Measurements from ENCODE around the gene ZNF827. TPM values are rescaled to one million over a fixed set of nuclear protein-coding genes. Genes with fewer than 3 reads are reported as not detected.
A peak's percentile ranks its signal among the peaks of the same experiment; 100 is the strongest.

The ZNF827 gene
- total and polyA plus RNA-seq, 9 of the 15 experiments (the other 6 are each of a cell fraction or from before 2014, with no cell fraction given) = 0.07 to 0.40 TPM; not detected in 7

DNA sequence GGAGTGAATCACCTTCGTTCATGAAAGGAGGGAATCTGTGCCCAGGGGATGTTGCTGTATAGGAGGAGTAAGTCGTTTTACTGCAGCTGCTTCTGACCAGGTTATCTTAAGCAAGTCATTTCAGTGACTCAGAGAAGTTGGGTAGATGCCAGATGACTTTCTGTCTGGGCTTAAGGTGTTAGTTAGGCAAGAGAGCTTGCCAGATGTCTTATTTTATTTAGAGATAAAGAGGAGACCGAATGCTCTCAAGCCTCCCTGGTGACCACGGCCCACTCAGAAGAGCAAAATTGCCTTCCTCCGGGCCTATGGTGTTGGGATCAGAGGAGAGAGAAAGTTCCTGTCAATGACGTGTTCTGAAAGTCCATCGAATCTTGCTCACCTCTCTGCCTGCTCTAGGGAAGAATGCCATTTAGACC is 16.3 kb upstream of the ZNF827 start (continued):
- TF ChIP-seq BRF1 (IDR thresholded peaks at IDR 0.05; ENCODE audit: borderline replicate concordance, extremely low read depth, insufficient read length) (no peak), HNRNPLL (IDR thresholded peaks at IDR 0.05; ENCODE audit: low read depth, low read length, poor library complexity, severe bottlenecking) (no peak), SAFB (IDR thresholded peaks at IDR 0.05; ENCODE audit: borderline replicate concordance, low read depth, low read length) (no peak), ZNF696 (CRISPR knock-in tag; conservative IDR thresholded peaks at IDR 0.05) (no peak), CBFA2T2 (conservative IDR thresholded peaks at IDR 0.05) (peak; percentile 90), GABPB1 (CRISPR knock-in tag; IDR thresholded peaks at IDR 0.05) (no peak), CCAR2 (IDR thresholded peaks at IDR 0.05; ENCODE audit: low read depth, low read length) (no peak), NR1H2 (CRISPR knock-in tag; IDR thresholded peaks at IDR 0.05) (no peak), CEBPB (tag; IDR thresholded peaks at IDR 0.05) (peak; percentile 57), MED1 (CRISPR knock-in tag; IDR thresholded peaks at IDR 0.05; ENCODE audit: borderline replicate concordance) (no peak)
- TF ChIP-seq, protein P1, sequence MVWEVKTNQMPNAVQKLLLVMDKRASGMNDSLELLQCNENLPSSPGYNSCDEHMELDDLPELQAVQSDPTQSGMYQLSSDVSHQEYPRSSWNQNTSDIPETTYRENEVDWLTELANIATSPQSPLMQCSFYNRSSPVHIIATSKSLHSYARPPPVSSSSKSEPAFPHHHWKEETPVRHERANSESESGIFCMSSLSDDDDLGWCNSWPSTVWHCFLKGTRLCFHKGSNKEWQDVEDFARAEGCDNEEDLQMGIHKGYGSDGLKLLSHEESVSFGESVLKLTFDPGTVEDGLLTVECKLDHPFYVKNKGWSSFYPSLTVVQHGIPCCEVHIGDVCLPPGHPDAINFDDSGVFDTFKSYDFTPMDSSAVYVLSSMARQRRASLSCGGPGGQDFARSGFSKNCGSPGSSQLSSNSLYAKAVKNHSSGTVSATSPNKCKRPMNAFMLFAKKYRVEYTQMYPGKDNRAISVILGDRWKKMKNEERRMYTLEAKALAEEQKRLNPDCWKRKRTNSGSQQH (CRISPR knock-in tag; IDR thresholded peaks at IDR 0.05) = no peak
- TF ChIP-seq, protein P2, sequence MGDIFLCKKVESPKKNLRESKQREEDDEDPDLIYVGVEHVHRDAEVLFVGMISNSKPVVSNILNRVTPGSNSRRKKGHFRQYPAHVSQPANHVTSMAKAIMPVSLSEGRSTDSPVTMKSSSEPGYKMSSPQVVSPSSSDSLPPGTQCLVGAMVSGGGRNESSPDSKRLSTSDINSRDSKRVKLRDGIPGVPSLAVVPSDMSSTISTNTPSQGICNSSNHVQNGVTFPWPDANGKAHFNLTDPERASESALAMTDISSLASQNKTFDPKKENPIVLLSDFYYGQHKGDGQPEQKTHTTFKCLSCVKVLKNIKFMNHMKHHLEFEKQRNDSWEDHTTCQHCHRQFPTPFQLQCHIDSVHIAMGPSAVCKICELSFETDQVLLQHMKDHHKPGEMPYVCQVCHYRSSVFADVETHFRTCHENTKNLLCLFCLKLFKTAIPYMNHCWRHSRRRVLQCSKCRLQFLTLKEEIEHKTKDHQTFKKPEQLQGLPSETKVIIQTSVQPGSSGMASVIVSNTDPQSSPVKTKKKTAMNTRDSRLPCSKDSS (IDR thresholded peaks at IDR 0.05; ENCODE audit: low read depth, partially characterized antibody) = no peak
- TF ChIP-seq, protein P3, sequence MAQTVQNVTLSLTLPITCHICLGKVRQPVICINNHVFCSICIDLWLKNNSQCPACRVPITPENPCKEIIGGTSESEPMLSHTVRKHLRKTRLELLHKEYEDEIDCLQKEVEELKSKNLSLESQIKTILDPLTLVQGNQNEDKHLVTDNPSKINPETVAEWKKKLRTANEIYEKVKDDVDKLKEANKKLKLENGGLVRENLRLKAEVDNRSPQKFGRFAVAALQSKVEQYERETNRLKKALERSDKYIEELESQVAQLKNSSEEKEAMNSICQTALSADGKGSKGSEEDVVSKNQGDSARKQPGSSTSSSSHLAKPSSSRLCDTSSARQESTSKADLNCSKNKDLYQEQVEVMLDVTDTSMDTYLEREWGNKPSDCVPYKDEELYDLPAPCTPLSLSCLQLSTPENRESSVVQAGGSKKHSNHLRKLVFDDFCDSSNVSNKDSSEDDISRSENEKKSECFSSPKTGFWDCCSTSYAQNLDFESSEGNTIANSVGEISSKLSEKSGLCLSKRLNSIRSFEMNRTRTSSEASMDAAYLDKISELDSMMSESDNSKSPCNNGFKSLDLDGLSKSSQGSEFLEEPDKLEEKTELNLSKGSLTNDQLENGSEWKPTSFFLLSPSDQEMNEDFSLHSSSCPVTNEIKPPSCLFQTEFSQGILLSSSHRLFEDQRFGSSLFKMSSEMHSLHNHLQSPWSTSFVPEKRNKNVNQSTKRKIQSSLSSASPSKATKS (CRISPR knock-in tag; IDR thresholded peaks at IDR 0.05) = no peak
- TF ChIP-seq, protein P4, sequence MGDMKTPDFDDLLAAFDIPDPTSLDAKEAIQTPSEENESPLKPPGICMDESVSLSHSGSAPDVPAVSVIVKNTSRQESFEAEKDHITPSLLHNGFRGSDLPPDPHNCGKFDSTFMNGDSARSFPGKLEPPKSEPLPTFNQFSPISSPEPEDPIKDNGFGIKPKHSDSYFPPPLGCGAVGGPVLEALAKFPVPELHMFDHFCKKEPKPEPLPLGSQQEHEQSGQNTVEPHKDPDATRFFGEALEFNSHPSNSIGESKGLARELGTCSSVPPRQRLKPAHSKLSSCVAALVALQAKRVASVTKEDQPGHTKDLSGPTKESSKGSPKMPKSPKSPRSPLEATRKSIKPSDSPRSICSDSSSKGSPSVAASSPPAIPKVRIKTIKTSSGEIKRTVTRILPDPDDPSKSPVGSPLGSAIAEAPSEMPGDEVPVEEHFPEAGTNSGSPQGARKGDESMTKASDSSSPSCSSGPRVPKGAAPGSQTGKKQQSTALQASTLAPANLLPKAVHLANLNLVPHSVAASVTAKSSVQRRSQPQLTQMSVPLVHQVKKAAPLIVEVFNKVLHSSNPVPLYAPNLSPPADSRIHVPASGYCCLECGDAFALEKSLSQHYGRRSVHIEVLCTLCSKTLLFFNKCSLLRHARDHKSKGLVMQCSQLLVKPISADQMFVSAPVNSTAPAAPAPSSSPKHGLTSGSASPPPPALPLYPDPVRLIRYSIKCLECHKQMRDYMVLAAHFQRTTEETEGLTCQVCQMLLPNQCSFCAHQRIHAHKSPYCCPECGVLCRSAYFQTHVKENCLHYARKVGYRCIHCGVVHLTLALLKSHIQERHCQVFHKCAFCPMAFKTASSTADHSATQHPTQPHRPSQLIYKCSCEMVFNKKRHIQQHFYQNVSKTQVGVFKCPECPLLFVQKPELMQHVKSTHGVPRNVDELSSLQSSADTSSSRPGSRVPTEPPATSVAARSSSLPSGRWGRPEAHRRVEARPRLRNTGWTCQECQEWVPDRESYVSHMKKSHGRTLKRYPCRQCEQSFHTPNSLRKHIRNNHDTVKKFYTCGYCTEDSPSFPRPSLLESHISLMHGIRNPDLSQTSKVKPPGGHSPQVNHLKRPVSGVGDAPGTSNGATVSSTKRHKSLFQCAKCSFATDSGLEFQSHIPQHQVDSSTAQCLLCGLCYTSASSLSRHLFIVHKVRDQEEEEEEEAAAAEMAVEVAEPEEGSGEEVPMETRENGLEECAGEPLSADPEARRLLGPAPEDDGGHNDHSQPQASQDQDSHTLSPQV (IDR thresholded peaks at IDR 0.05) = no peak
- TF ChIP-seq, protein P5, sequence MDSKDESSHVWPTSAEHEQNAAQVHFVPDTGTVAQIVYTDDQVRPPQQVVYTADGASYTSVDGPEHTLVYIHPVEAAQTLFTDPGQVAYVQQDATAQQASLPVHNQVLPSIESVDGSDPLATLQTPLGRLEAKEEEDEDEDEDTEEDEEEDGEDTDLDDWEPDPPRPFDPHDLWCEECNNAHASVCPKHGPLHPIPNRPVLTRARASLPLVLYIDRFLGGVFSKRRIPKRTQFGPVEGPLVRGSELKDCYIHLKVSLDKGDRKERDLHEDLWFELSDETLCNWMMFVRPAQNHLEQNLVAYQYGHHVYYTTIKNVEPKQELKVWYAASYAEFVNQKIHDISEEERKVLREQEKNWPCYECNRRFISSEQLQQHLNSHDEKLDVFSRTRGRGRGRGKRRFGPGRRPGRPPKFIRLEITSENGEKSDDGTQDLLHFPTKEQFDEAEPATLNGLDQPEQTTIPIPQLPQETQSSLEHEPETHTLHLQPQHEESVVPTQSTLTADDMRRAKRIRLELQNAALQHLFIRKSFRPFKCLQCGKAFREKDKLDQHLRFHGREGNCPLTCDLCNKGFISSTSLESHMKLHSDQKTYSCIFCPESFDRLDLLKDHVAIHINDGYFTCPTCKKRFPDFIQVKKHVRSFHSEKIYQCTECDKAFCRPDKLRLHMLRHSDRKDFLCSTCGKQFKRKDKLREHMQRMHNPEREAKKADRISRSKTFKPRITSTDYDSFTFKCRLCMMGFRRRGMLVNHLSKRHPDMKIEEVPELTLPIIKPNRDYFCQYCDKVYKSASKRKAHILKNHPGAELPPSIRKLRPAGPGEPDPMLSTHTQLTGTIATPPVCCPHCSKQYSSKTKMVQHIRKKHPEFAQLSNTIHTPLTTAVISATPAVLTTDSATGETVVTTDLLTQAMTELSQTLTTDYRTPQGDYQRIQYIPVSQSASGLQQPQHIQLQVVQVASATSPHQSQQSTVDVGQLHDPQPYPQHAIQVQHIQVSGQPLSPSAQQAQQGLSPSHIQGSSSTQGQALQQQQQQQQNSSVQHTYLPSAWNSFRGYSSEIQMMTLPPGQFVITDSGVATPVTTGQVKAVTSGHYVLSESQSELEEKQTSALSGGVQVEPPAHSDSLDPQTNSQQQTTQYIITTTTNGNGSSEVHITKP (IDR thresholded peaks at IDR 0.05; ENCODE audit: partially characterized antibody) = no peak

All from K562 (cell line).